Measurements from ENCODE around the gene MAP4K1.
A peak's percentile ranks its signal among the peaks of the same experiment; 100 is the strongest.
"Not testable (repeated sequence)": the region's sequence is repeated elsewhere in the genome, so short reads cannot be mapped to it uniquely, and the experiment has no call there.

Gene MAP4K1

DNA sequence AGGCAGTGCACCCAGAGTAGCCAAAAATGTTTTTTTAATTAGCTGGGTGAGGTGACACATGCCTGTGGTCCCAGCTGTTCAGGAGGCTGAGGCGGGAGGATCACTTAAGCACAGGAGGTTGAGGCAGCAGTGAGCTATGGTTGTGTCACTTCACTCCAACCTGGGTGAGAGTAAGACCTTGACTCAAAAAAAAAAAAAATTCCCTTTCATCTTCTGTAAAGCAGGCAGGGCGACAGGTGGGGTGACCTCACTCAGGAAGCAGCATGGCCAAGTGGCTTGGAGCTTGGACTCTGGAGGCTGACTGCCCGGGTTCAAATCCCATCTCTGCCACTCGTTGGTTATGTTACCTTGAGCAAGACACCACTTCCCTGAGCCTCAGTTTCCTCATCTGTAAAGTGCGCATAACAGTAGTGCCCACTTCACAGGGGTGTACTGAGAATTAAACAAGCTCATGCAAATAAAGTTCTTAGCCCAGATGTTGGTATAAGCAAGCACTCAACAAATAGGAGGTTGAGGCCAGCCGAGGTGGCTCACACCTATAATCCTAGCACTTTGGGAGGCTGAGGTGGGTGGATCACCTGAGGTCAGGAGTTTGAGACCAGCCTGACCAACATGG, 48.3 kb downstream of the MAP4K1 start:
- no peak for DNase-seq (ENCODE audit: low read depth in 2 of 2)

DNA sequence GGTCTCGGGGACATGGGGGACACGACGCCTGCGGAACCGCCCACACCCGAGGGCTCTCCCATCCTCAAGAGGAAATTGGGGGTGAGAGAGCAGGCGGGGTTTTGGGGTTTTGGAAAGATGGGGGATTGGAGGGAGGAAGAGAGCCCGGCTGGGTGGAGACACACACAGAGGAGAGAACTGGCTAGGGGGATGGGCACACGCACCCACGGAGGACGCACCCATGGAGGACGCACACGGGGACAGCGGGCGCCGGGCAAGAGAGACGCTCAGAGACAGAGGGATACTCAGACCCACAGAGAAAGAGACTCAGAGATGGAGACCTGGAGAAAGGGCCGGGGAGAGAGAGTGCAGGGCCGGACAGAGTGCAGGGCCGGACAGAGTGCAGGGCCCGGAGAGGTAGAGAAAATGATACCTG, 52.1 kb downstream of the MAP4K1 start:
- DNase-seq (ENCODE audit: low read depth in 2 of 2): no peak

DNA sequence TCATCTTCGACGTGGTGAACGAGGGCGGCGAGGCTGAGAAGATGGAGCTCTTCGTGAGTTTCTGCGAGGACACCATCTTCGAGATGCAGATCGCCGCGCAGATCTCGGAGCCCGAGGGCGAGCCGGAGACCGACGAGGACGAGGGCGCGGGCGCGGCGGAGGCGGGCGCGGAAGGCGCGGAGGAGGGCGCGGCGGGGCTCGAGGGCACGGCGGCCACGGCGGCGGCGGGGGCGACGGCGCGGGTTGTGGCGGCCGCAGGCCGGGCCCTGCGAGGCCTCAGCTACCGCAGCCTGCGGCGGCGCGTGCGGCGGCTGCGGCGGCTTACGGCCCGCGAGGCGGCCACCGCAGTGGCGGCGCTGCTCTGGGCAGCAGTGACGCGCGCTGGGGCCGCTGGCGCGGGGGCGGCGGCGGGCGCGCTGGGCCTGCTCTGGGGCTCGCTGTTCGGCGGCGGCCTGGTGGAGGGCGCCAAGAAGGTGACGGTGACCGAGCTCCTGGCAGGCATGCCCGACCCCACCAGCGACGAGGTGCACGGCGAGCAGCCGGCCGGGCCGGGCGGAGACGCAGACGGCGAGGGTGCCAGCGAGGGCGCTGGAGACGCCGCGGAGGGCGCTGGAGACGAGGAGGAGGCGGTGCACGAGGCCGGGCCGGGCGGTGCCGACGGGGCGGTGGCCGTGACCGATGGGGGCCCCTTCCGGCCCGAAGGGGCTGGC, 52.6 kb downstream of the MAP4K1 start:
- DNase-seq (ENCODE audit: low read depth in 2 of 2): no peak

DNA sequence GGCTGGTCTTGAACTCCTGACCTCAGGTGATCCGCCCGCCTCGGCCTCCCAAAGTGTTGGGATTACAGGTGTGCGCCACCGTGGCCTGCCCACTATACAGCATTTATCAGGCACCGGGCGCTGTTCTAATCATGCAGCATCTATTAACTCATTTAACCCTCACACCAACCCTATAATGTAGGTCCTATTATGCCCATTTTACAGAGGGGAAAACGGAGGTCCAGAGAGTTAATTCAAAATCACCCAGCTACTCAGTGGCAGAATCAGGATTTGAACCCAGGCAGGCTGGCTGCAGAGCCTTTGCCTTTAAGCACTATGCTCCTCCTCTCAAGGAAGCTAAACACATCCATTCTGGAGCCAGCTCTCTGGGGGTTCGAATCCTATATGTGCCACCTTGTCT, 54.3 kb downstream of the MAP4K1 start:
- no peak for DNase-seq (ENCODE audit: low read depth in 2 of 2)

DNA sequence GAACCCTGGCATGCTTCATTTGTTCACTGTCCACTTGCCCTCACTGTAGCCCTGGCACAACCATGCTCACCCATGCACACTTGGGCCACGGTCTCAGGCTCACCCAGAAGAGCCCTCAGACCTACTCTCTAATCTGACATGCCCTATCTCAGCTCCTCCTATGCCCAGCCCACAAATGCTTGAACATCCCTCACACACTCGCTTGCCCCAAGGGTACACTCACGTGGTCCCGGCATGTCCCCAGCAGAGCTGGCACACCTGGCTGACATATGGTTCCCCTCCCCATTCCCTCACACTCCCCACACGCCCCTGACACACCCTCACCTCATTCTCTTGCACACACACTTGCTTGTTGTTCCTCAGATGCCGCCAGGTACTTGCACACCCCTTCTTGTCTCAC, 55.7 kb downstream of the MAP4K1 start:
- no peak for DNase-seq (ENCODE audit: low read depth in 2 of 2)

DNA sequence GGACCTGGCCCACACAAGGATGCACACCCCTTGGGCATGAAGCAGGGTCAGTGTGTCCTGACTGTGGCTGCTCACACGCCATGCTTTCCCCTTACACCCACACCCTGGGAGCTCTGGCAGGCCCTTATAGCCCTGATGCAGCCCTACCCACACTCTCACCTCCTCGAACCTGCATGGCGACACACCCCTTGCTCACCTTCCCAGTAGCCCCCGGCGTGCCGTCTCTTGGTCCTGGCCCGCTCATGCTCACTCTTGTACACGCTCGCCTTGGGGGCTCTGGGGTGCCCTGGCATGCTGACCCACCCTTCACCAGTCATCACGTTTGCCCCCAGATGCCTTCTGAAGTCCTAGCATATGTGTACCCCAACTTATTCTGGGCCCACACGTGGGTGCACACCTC, 56.1 kb downstream of the MAP4K1 start:
- DNase-seq (ENCODE audit: low read depth in 2 of 2): no peak

DNA sequence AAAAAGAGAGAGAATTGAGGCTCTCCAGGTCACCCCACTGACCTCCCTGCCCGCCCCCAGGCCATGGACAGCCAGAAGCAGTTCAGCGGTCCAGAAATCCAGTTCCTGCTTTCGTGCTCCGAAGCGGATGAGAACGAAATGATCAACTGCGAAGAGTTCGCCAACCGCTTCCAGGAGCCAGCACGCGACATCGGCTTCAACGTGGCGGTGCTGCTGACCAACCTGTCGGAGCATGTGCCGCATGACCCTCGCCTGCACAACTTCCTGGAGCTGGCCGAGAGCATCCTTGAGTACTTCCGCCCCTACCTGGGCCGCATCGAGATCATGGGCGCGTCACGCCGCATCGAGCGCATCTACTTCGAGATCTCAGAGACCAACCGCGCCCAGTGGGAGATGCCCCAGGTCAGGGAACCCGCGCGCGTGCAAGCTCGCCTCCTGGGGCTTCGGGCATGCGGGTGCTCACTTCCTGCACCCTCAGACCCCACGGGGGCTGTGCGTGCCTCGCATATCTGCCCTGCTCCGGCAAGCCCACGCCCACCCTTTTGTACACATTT, 56.6 kb downstream of the MAP4K1 start:
- DNase-seq (ENCODE audit: low read depth in 2 of 2): no peak

DNA sequence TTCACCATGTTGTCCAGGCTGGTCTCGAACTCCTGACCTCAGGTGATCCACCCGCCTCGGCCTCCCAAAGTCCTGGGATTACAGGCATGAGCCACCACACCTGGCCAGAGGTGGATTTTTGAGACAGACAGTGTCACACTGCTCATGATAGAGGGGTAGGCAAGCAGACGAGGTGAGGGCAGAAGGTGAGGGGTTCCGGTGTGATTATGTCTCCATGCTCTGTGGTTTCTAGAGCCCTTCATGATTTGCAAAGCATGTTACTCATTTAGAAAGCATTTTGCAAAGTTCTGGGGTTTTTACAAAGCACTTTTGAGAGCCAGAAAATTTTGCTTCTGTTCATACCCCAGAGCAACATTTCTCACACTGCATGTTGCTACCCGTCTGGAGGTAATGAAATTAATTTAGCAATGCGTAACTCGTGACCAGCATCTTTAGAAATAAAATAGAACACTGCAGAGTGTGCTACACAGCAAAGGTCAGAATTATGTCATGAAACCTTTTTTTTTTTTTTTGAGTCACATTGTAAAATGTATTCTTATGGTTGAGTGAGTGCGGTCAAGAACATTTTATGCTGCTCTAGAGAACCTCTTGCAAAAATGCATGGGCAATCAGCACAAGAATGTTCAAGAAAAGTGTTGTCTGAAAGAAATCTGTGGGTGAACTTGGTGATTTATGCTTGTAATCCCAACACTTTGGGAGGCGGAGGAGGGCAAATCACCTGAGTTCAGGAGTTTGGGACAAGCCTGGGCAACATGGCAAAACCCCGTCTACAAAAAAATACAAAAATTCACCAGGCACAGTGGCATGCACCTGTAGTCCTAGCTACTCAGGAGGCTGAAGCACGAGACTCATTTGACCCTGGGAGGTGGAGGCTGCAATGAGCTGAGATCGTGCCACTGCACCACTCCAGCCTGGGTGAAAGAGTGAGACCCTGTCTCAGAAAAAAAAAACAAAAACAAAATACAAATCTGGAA, 58.0 kb downstream of the MAP4K1 start:
- DNase-seq (ENCODE audit: low read depth in 2 of 2): no peak

DNA sequence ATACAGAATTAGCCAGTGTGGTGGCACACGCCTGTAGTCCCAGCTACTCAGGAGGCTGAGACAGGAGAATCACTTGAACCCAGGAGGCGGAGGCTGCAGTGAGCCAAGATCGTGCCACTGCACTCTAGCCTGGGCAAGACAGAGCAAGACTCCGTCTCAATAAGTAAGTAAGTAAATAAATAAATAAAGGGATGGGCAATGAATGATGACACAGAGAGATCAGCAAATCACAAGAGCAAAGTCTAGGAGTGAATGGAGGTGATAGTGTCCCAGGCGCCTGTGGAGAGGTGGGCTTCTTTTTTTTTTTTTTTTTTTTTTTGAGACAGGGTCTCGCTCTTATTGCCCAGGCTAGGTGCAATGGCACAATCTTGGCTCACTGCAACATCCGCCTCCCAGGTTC, 58.8 kb downstream of the MAP4K1 start:
- not testable (repeated sequence) for DNase-seq (ENCODE audit: low read depth in 2 of 2)

DNA sequence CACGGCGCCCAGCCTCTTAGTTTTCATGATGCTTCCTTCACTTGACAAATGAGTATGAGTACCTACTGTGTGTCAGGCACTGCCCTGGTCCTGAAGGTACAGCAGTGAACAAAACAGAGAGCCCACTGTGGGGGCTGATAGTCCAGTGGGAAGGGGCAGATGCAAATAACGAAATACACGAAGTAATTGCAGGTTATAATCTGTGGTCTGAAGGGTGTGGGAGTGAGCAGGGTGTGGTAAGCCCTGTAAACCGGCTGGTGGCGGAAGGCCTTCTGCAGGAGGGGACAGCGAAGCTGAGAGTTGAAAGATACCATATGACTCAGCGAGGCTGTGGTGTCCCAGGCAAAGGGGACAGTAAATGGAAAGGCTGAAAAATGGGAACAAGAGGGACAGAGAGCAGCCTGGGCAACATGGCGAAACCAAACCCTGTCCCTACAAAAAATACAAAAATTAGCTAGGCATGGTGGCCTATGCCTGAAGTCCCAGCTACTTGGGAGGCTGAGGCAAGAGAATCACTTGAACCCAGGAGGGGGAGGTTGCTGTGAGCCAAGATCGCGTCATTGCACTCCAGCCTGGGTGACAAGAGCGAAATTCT, 60.5 kb downstream of the MAP4K1 start:
- DNase-seq (ENCODE audit: low read depth in 2 of 2): no peak

DNA sequence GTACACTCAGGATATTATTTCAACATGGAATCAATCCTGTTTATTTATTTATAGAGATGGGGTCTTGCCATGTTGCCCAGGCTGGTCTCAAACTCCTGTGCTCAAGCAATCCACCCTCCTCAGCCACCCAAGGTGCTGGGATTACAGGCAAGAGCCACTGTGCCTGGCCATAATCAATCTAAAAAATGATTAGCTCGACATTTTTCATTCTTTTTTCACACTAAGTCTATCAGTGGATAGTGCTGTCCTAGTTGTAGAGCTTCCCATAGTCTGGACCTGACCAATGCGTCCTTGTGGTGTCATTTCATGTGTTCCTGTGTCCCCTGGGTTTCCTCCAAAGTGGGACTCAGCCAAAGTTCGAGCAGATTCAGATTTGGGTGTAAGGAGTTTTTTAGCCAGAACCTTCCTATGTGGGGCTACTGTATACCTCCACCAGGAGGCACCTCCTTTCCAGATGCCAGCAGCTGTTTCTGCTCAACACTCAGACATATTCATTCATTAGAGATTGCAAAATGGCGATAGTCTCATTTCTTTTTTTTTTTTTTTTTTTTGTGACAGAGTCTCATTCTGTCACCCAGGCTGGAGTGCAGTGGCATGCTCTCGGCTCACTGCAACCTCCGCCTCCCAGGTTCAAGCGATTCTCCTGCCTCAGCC, 61.1 kb downstream of the MAP4K1 start:
- DNase-seq (ENCODE audit: low read depth in 2 of 2): no peak

DNA sequence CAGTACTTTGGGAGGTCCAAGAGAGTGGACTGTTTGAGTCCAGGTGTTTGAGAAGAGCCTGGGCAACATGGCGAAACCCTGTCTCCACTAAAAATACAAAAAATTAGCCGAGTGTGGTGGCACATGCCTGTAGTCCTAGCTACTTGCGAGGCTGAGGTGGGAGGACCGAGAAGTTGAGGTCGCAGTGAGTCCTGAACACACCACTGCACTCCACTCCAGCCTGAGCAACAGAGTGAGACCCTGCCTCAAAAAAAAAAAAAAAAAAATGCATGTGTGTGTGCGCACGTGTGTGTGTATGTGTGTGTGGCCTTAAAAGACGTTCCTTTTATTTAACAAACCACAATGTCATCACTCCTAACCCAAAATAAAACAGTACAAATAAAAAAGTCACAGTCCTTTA, 62.6 kb downstream of the MAP4K1 start:
- DNase-seq (ENCODE audit: low read depth in 2 of 2): no peak

DNA sequence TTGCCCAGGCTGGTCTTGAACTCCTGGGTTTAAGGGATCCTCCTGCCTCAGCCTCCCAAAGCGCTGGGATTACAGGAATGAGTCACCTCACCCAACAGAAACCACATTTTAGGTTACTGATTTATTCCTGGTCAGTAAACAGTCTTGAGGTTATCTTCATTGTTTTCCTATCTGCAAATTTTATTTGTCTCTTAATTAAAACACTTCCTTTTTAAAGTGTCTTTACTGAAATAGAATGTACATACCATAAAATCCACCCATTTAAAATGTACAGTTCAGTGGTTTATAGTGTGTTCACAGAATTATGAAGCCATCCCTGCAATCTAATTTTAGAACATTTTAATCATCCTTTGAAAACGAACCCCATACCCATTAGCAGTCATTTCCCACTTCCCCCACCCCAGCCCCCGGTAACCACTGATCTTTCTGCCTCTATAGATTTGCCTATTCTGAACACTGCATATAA, 63.0 kb downstream of the MAP4K1 start:
- DNase-seq (ENCODE audit: low read depth in 2 of 2): no peak

DNA sequence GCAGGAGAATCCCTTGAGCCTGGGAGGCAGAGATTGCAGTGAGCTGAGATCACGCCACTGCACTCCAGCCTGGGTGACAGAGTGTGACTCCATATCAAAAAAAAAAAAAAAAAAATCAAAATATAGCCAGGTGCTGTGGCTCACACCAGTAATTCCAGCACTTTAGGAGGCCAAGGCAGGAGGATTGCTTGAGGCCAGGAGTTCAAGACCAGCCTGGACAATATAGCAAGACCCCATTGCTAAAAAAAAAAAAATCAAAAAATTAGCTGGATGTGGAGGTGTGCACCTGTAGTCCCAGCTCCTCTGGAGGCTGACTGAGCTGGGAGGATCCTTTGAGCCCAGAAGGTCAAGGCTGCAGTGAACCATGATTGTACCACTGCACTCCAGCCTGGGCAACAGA, 64.5 kb downstream of the MAP4K1 start:
- not testable (repeated sequence) for DNase-seq (ENCODE audit: low read depth in 2 of 2)

DNA sequence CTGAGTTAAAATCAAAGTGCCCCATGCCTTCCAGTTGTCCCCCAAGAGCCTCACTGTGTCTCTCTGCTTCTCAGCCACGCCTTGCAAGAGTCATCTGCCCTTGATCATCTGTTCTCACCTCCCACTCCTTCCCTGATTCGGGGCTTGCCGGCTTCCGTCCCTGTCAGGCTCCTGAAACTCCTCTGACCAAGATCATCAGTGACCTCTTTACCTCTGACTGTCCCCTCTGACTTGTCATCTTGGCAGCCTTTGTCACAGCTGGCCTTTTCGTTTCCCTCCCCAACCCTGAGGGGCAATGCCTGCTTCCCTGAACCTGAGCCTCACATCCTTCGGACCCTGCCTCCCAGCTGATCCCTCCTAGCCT, 66.3 kb downstream of the MAP4K1 start:
- peak; percentile 63 to 66 for DNase-seq (ENCODE audit: low read depth in 2 of 2)

DNA sequence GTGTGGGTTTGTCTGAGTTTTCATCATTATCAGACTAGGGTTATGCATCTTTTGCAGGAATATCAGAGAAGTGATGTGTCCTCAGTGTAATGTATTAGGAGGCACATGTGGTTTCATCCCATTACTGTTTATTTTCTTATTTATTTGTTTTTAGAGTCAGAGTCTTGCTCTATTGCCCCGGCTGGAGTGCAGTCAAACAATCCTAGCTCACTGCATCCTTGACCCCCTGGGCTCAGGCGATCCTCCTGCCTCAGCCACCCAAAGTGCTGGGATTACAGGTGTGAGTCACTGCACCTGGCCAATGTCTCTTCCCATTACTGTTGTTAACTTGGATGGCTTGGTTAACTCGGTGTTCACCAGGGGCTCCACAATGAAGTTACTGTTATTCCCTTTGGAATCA, 67.4 kb downstream of the MAP4K1 start:
- DNase-seq (ENCODE audit: low read depth in 2 of 2): no peak

DNA sequence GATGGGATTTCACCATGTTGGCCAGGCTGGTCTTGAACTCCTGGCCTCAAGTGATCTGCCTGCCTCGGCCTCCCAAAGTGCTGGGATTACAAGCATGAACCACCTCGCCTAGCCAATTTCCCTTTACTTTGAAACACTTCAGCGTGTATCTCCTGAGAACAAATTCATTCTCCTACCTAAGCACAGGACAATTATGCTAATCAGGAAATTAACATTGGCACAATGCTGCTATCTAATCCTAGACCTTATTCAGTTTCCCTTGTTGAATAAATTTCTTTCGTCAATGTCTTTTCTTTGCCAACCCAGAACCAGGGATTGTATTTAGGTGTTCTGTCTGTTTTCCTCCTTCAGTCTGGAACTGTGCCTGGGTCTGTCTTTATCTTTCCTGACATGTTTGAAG, 67.8 kb downstream of the MAP4K1 start:
- DNase-seq (ENCODE audit: low read depth in 2 of 2): no peak

DNA sequence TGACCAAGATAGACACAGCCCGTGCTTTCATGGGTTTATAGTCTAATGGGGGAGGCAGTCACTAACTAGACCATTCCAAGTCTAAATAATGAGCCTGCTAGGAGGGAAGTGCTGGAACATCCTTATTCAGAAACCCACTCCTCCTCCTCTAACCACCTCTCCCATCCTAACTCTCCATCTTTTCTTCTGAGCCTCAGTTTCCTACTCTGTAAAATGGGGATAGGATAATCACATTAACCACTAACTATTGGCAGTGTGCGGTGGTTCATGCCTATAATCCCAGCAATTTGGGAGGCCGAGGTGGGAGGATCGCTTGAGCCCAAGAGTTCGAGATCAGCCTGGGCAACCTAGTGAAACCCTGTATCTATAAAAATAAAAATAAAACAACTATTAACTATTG, 68.7 kb downstream of the MAP4K1 start:
- DNase-seq (ENCODE audit: low read depth in 2 of 2): no peak

DNA sequence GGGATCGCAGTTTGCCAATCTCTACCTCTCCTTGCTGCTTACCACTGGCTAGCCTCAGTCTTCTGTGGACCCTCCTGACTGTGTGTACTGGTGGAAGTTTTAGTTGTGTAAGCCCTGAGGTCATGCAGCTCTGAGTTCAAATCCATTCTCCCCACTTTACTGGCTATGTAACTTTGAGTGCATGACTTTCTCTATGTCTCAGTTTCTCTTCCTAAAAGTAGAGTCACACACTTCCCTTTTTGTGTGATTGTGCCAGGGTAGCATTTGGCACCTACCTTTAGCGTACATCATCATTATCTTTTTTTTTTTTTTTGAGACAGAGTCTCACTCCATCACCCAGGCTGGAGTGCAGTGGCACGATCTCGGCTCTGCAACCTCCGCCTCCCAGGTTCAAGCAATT, 70.3 kb downstream of the MAP4K1 start:
- DNase-seq (ENCODE audit: low read depth in 2 of 2): no peak

DNA sequence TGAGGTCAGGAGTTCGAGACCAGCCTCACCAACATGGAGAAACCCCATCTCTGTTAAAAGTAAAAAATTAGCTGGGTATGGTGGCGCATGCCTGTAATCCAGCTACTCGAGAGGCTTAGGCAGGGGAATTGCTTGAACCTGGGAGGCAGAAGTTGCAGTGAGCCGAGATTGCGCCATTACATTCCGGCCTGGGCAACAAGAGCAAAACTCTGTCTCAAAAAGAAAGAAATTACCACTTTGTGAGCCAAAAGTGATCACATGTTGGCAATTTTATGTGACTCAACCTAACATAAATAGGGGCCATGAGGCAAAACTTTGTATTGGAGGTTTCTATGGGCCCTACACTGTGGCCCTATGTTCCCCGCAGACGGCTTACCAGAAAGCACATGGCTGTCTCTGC, 72.2 kb downstream of the MAP4K1 start:
- DNase-seq (ENCODE audit: low read depth in 2 of 2): no peak

DNA sequence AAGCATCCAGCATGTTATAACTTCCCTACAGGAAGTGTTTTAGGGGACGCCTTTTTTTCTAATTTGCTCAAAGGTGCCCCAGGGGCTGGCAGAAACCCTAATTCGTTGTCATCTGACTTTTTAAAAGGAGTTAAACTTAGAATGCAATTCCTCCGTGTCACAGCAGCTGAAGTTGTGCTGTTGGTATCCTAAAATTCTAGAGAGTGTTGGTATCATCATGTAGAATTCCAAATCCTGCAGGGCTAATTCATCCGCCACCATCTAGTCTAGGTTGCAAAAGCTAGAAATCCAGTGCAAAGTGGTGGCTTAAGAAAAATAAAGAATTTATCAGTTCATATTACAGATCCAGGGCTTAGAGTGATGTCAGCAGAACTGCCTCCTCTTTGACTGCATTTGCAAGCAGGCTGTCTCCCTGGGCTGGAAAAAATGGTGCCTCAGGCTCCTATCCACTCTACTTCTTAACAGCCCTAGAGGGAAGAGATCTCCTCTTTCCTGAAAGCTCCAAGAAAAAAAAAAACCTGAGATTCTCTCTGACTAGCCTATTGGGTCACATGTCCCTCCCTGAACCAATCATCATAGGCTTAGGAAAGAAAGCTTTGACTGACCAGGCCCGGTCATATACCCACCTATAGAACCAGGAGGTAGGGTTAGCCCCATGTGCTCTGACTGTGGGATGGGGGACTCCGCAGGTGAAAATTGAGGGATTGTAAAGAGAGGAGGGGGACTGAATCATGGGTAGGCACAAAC, 73.0 kb downstream of the MAP4K1 start:
- DNase-seq (ENCODE audit: low read depth in 2 of 2): no peak

All from stimulated activated CD8-positive, alpha-beta memory T cell treated with anti-CD3 and anti-CD28 coated beads, Interleukin-15, amount 100 ng/mL, for 48 hours (primary cell).